SJSA1 (cell line): Measurements from ENCODE around the gene SRXN1. TPM values are rescaled to one million over a fixed set of nuclear protein-coding genes. Genes with fewer than 3 reads are reported as not detected.

ENCODE experiments used
- total RNA-seq: library from RNA; depleted of rRNA; stranded (reverse); fragments of >200 nt; shearing (Covaris generic); gene quantifications from 2 replicates; pipeline ENCODE4 v1.2.3, GENCODE V29; 2014; rRNA removed

Gene SRXN1
- total RNA-seq, 1 experiment from 2014 or later, result 54.7 TPM

Other genes with a start within 250 kb of the SRXN1 start
- gene RBCK1, start 244.9 kb downstream of the SRXN1 start, total RNA-seq, result 78.4 and 98.8 TPM in 2 replicates
- gene TBC1D20, start 190.7 kb downstream of the SRXN1 start, total RNA-seq, result 19.5 and 20.1 TPM in 2 replicates
- gene CSNK2A1, start 109.4 kb downstream of the SRXN1 start, total RNA-seq, result 135 and 158 TPM in 2 replicates
- gene TCF15, start 42.9 kb downstream of the SRXN1 start, total RNA-seq, result not detected in 2 replicates
- not detected in 2 replicates for gene SCRT2, start 22.6 kb upstream of the SRXN1 start, total RNA-seq
- gene SLC52A3, start 115.3 kb upstream of the SRXN1 start, total RNA-seq, result not detected in 2 replicates
- gene FAM110A, start 180.5 kb upstream of the SRXN1 start, total RNA-seq, result 6.4 and 11.5 TPM in 2 replicates